Measurements from ENCODE around the gene FOXN3. TPM values are rescaled to one million over a fixed set of nuclear protein-coding genes. Genes with fewer than 3 reads are reported as not detected.

Gene FOXN3
- total RNA-seq, 1 experiment from 2014 or later = 8.8 TPM

- DNase-seq (ENCODE audit: low read depth, low spot score) (no peak), ATAC-seq (no peak)
- H3K9me3 ChIP-seq (ENCODE audit: control insufficient read depth, insufficient read depth, low read depth, low read length) = no peaks in the 10 kb centered on the region
- no peaks in the 10 kb centered on the region for H3K4me1 ChIP-seq (ENCODE audit: control insufficient read depth, insufficient read depth, low read length)
- no peak overlapping the region for H3K4me3 ChIP-seq (ENCODE audit: low read depth in 2 of 2, low read length in 2 of 2)
- CTCF ChIA-PET = no interaction called here
- H3K36me3 ChIP-seq (ENCODE audit: control insufficient read depth, insufficient read depth, low read length) = no peaks in the 10 kb centered on the region
- H3K27me3 ChIP-seq (ENCODE audit: control insufficient read depth, insufficient read depth, low read length) = no peaks in the 10 kb centered on the region
- BruUV-seq (replicated peaks) = no TSS peak
- in situ Hi-C loops (cut with HindIII; ENCODE audit: low pct_unique_long_range_greater_than_20kb, low sequenced_read_pairs) = no loop called here
- TF ChIP-seq TCF7L2 (IDR thresholded peaks at IDR 0.05; ENCODE audit: low read depth, low read length) = no peak
- TF ChIP-seq SIN3A (IDR thresholded peaks at IDR 0.05; ENCODE audit: borderline replicate concordance, insufficient read depth, low read depth, low read length) = no peak
- no peak for TF ChIP-seq REST (IDR thresholded peaks at IDR 0.05; ENCODE audit: insufficient read depth in 1 of 2, low read depth in 2 of 2, low read length in 1 of 2)
- no peak for TF ChIP-seq CTCF (IDR thresholded peaks at IDR 0.05)
- TF ChIP-seq POLR2AphosphoS5 (IDR thresholded peaks at IDR 0.05; ENCODE audit: low read depth, low read length) = no peak
- intact Hi-C loops (cut with micrococcal nuclease; ENCODE audit: unreplicated experiment) = no loop called here
- no peak overlapping the region for H3K27ac ChIP-seq (ENCODE audit: low read length)
- POLR2A ChIA-PET = interaction anchor here (0.6 kb wide), 1 partner anchor 202 kb away, joined by 8 read pairs; no protein-coding TSS in a partner anchor
These were observed 151.8 kb downstream of the FOXN3 start for GRCh38 chr14:89265234-89265633.

GRCh38 chr14:89264196-89264800, 152.7 kb downstream of the FOXN3 start:
- Histone ChIP-seq H3K4me1 (ENCODE audit: control insufficient read depth, insufficient read depth, low read length) (no peaks in the 10 kb centered on the region), H3K27me3 (ENCODE audit: control insufficient read depth, insufficient read depth, low read length) (no peaks in the 10 kb centered on the region), H3K4me3 (ENCODE audit: low read depth in 2 of 2, low read length in 2 of 2) (no peak overlapping the region), H3K27ac (ENCODE audit: low read length) (no peak overlapping the region), H3K9me3 (ENCODE audit: control insufficient read depth, insufficient read depth, low read depth, low read length) (no peaks in the 10 kb centered on the region), H3K36me3 (ENCODE audit: control insufficient read depth, insufficient read depth, low read length) (no peaks in the 10 kb centered on the region)
- POLR2A ChIA-PET = no interaction called here
- BruUV-seq (replicated peaks) = no TSS peak
- TF ChIP-seq SIN3A (IDR thresholded peaks at IDR 0.05; ENCODE audit: borderline replicate concordance, insufficient read depth, low read depth, low read length) (no peak), POLR2AphosphoS5 (IDR thresholded peaks at IDR 0.05; ENCODE audit: low read depth, low read length) (no peak), TCF7L2 (IDR thresholded peaks at IDR 0.05; ENCODE audit: low read depth, low read length) (no peak), CTCF (IDR thresholded peaks at IDR 0.05) (no peak), REST (IDR thresholded peaks at IDR 0.05; ENCODE audit: insufficient read depth in 1 of 2, low read depth in 2 of 2, low read length in 1 of 2) (no peak)
- CTCF ChIA-PET = no interaction called here
- intact Hi-C loops (cut with micrococcal nuclease; ENCODE audit: unreplicated experiment) (no loop called here), in situ Hi-C loops (cut with HindIII; ENCODE audit: low pct_unique_long_range_greater_than_20kb, low sequenced_read_pairs) (no loop called here)
- ATAC-seq (no peak), DNase-seq (ENCODE audit: low read depth, low spot score) (no peak)
